CD14-positive monocyte (primary cell): ENCODE data around the gene ZNF627. TPM values are rescaled to one million over a fixed set of nuclear protein-coding genes. Genes with fewer than 3 reads are reported as not detected.

Experiments used
- DNase-seq, 3 donors: peaks; one replicate each; pipeline ENCODE4 v3.0.0-alpha.2; 2011 to 2022
- H2AFZ ChIP-seq: 2 replicates; pipeline ENCODE4 v1.6.0; 2012; ENCODE audit warnings: mild to moderate bottlenecking, low read depth, low read length, inconsistent platforms; ENCODE audit not compliant: insufficient read depth, poor library complexity, severe bottlenecking
- H3K27ac ChIP-seq, 2 donors: 1 replicate in 1 of 2; 2 replicates in 1 of 2; pipeline ENCODE4 v1.5.1; 2012 to 2013; ENCODE audit warnings: low read length in 2 of 2, control low read depth in 1 of 2, inconsistent platforms in 1 of 2, low read depth in 1 of 2, mild to moderate bottlenecking in 1 of 2
- H3K27me3 ChIP-seq, 2 donors: one replicate each; pipeline versions ENCODE4 v1.6.0 to v1.6.1; 2011 to 2013; ENCODE audit warnings: low read length in 2 of 2; ENCODE audit not compliant: control insufficient read depth in 2 of 2, insufficient read depth in 2 of 2
- H3K36me3 ChIP-seq, 2 donors: replicated peaks in 1 of 2; 1 replicate in 1 of 2; 2 replicates in 1 of 2; pipeline versions ENCODE4 v1.5.1 to v1.6.1; 2012 to 2013; ENCODE audit warnings: low read length in 2 of 2, control low read depth in 1 of 2, inconsistent platforms in 1 of 2, mild to moderate bottlenecking in 1 of 2; ENCODE audit not compliant: insufficient read depth in 2 of 2, control insufficient read depth in 1 of 2
- H3K4me1 ChIP-seq, 2 donors: 1 replicate in 1 of 2; 2 replicates in 1 of 2; pipeline versions ENCODE4 v1.5.1 to v1.6.1; 2012 to 2013; ENCODE audit warnings: low read length in 2 of 2, control low read depth in 1 of 2, inconsistent platforms in 1 of 2, mild to moderate bottlenecking in 1 of 2, moderate library complexity in 1 of 2; ENCODE audit not compliant: insufficient read depth in 2 of 2, control insufficient read depth in 1 of 2
- H3K4me2 ChIP-seq: replicated peaks from 2 replicates; pipeline ENCODE3; 2012; ENCODE audit warnings: low read length, moderate library complexity, mild to moderate bottlenecking; ENCODE audit not compliant: poor library complexity, severe bottlenecking; ENCODE audit errors: extremely low read depth
- H3K4me3 ChIP-seq, 3 experiments: fragments of 200-600 bp in 1 of 3; sonication (generic) in 1 of 3; replicated peaks in 1 of 3; 1 replicate in 2 of 3; 2 replicates in 1 of 3; pipeline ENCODE4 v1.5.1; 2011 to 2013; ENCODE audit warnings: low read length in 3 of 3, mild to moderate bottlenecking in 3 of 3, control low read depth in 2 of 3, low read depth in 2 of 3, inconsistent platforms in 1 of 3, moderate library complexity in 1 of 3
- H3K79me2 ChIP-seq: 2 replicates; pipeline ENCODE4 v1.6.0; 2012; ENCODE audit warnings: mild to moderate bottlenecking, control low read depth, inconsistent platforms, low read length, moderate library complexity; ENCODE audit not compliant: insufficient read depth
- H3K9ac ChIP-seq: 2 replicates; pipeline ENCODE4 v1.6.0; 2017; ENCODE audit warnings: low read length, mild to moderate bottlenecking; ENCODE audit not compliant: insufficient read depth, poor library complexity, severe bottlenecking
- H3K9me3 ChIP-seq, 2 donors: replicated peaks in 1 of 2; 1 replicate in 1 of 2; 2 replicates in 1 of 2; pipeline versions ENCODE4 v1.5.1 to v1.6.1; 2012 to 2013; ENCODE audit warnings: low read length in 2 of 2, control low read depth in 1 of 2; ENCODE audit not compliant: control insufficient read depth in 1 of 2, insufficient read depth in 1 of 2
- H4K20me1 ChIP-seq: 2 replicates; pipeline ENCODE4 v1.6.0; 2012; ENCODE audit warnings: mild to moderate bottlenecking, low read length, control low read depth, moderate library complexity; ENCODE audit not compliant: insufficient read depth
- H3K27ac Mint-ChIP-seq, 7 donors: one replicate each; pipeline ENCODE4 v1.8.0; 2020; ENCODE audit warnings: mild to moderate bottlenecking in 7 of 7, mixed read lengths in 7 of 7, moderate library complexity in 6 of 7, inconsistent platforms in 2 of 7
- H3K27me3 Mint-ChIP-seq, 3 donors: one replicate each; pipeline ENCODE4 v1.8.0; 2021 to 2022; ENCODE audit warnings: low read depth in 3 of 3, mild to moderate bottlenecking in 3 of 3, mixed read lengths in 3 of 3, moderate library complexity in 3 of 3, inconsistent platforms in 1 of 3
- H3K36me3 Mint-ChIP-seq, 2 donors: one replicate each; pipeline ENCODE4 v1.8.0; 2020; ENCODE audit warnings: mixed read lengths in 2 of 2, inconsistent platforms in 1 of 2, mild to moderate bottlenecking in 1 of 2
- H3K4me1 Mint-ChIP-seq: one replicate; pipeline ENCODE4 v1.8.0; 2020; ENCODE audit warnings: mild to moderate bottlenecking, mixed read lengths
- H3K4me3 Mint-ChIP-seq, 2 donors: one replicate each; pipeline ENCODE4 v1.8.0; 2020; ENCODE audit warnings: mild to moderate bottlenecking in 2 of 2, mixed read lengths in 2 of 2, moderate library complexity in 1 of 2
- H3K9me3 Mint-ChIP-seq, 7 donors: one replicate each; pipeline ENCODE4 v1.8.0; 2020 to 2022; ENCODE audit warnings: mixed read lengths in 7 of 7, mild to moderate bottlenecking in 6 of 7, moderate library complexity in 6 of 7, inconsistent platforms in 2 of 7
- CTCF ChIP-seq: fragments of 200-600 bp; IDR thresholded peaks from one replicate; pipeline ENCODE4 v1.8.0; 2022; ENCODE audit warnings: antibody characterized with exemption, mild to moderate bottlenecking
- WGBS: methylation state at CpG from one replicate; pipeline ENCODE4 v1.1.5; 2013; ENCODE audit warnings: missing lambda C conversion rate; ENCODE audit not compliant: insufficient coverage; 5-methylcytosine and 5-hydroxymethylcytosine counted together
- intact Hi-C, 2 donors: fragments of 100-400 bp; cut with micrococcal nuclease; formaldehyde crosslinking; loops; one replicate each; pipeline versions ENCODE4 v1.15.0 to v1.15.1; 2023
- polyA plus RNA-seq, 3 donors: library from polyadenylated mRNA; depleted of rRNA in 1 of 3; unstranded in 2 of 3; stranded (reverse) in 1 of 3; fragments of 300-500 nt in 2 of 3; fragments of >200 nt in 1 of 3; fragmentation: Illumina TruSeq in 2 of 3; gene quantifications; 1 replicate in 2 of 3; 2 replicates in 1 of 3; pipeline ENCODE4 v1.2.3, GENCODE V29; 2012 to 2021

ZNF627 gene
- polyA plus RNA-seq, 3 donors, result 1.7 to 3.7 (median 3.4) TPM

- Histone ChIP-seq H3K9me3 (no peaks in the 10 kb centered on the region), H3K79me2 (no peaks in the 10 kb centered on the region), H3K4me2 (peak overlapping the region; percentile 100), H2AFZ (peak overlapping the region; percentile 98), H3K4me3 (peak overlapping the region in 1 of 3 experiments; percentile 86), H3K36me3 (no peaks in the 10 kb centered on the region), H3K27ac (no peak overlapping the region), H3K4me1 (peaks cover 7 to 12% of the 10 kb centered on the region in 2 donors), H4K20me1 (no peaks in the 10 kb centered on the region), H3K9ac (no peak overlapping the region), H3K27me3 (no peaks in the 10 kb centered on the region)
- peaks cover 5 to 9% (median 8%) of the 10 kb centered on the region in 3 donors for H3K27me3 Mint-ChIP-seq
- H3K27ac Mint-ChIP-seq, result no peak overlapping the region
- H3K9me3 Mint-ChIP-seq, result peaks cover 3 to 18% (median 8%) of the 10 kb centered on the region in 7 donors
- intact Hi-C loops, result loop anchor here in 1 of 2 donors (5.0 kb wide), 1 partner anchor 42 kb away; the partner anchor contains the start of gene ZNF627
- 0% methylated on average over 5 of the region's 7 CpGs for WGBS
- H3K36me3 Mint-ChIP-seq, result peaks cover 0 to 3% of the 10 kb centered on the region in 2 donors
- DNase-seq, result no peak
- peaks cover 4% of the 10 kb centered on the region for H3K4me1 Mint-ChIP-seq
- TF ChIP-seq CTCF, result no peak
- H3K4me3 Mint-ChIP-seq, result peak overlapping the region; percentile 78 to 87
Measured at GRCh38 chr19:11639245-11639601, 41.9 kb downstream of the ZNF627 start.

GRCh38 chr19:11639602-11640471, 42.6 kb downstream of the ZNF627 start:
- H3K27me3 Mint-ChIP-seq, result peaks cover 3 to 9% (median 8%) of the 10 kb centered on the region in 3 donors

More at GRCh38 chr19:11639602-11640471, 42.6 kb downstream of the ZNF627 start:
- TF ChIP-seq CTCF, result no peak
- Mint-ChIP-seq H3K36me3 (peaks cover 2 to 3% of the 10 kb centered on the region in 2 donors), H3K4me1 (peaks cover 4% of the 10 kb centered on the region), H3K9me3 (peaks cover 3 to 18% (median 8%) of the 10 kb centered on the region in 7 donors), H3K27ac (peak overlapping the region in 2 of 7 donors; percentile 37 to 73), H3K4me3 (peak overlapping the region; percentile 78 to 87)
- Histone ChIP-seq H3K27me3 (no peaks in the 10 kb centered on the region), H3K27ac (no peak overlapping the region), H3K4me3 (peak overlapping the region; percentile 60 to 86 (median 61)), H3K4me2 (peak overlapping the region; percentile 100), H2AFZ (peak overlapping the region; percentile 98), H3K4me1 (peaks cover 7 to 12% of the 10 kb centered on the region in 2 donors), H3K36me3 (no peaks in the 10 kb centered on the region), H3K9ac (peak overlapping the region; percentile 65), H3K79me2 (no peaks in the 10 kb centered on the region), H3K9me3 (no peaks in the 10 kb centered on the region), H4K20me1 (no peaks in the 10 kb centered on the region)
- DNase-seq, result peak; percentile 81 to 90 (median 82)
- intact Hi-C loops, result loop anchor here in 1 of 2 donors (5.0 kb wide), 1 partner anchor 43 kb away; the partner anchor contains the start of gene ZNF627
- WGBS, result under 1% methylated on average over 51 of the region's 55 CpGs
